Effector memory CD4-positive, alpha-beta T cell (primary cell): ENCODE measurements around the gene PTGES3.

ENCODE experiments used
- DNase-seq, 3 donors: peaks; one replicate each; pipeline ENCODE4 v3.0.0-alpha.2; 2020
- H3K27ac ChIP-seq: 2 replicates; pipeline ENCODE4 v1.7.0; 2013; ENCODE audit warnings: mild to moderate bottlenecking, low read length, moderate library complexity; ENCODE audit not compliant: insufficient read depth, poor library complexity, severe bottlenecking
- H3K27me3 ChIP-seq: replicated peaks from 2 replicates; pipeline ENCODE4 v1.7.0; 2013; ENCODE audit warnings: mild to moderate bottlenecking, low read length; ENCODE audit not compliant: insufficient read depth, control insufficient read depth, poor library complexity, severe bottlenecking
- H3K36me3 ChIP-seq: 2 replicates; pipeline ENCODE4 v1.7.0; 2013; ENCODE audit warnings: mild to moderate bottlenecking, low read length, moderate library complexity; ENCODE audit not compliant: control insufficient read depth, insufficient read depth
- H3K4me1 ChIP-seq: 2 replicates; pipeline ENCODE4 v1.7.0; 2013; ENCODE audit warnings: low read length, mild to moderate bottlenecking; ENCODE audit not compliant: control insufficient read depth, insufficient read depth, poor library complexity, severe bottlenecking
- H3K4me3 ChIP-seq: 2 replicates; pipeline ENCODE4 v1.7.0; 2013; ENCODE audit warnings: low read length, low read depth, mild to moderate bottlenecking; ENCODE audit not compliant: insufficient read depth, poor library complexity, severe bottlenecking
- H3K9me3 ChIP-seq: 2 replicates; pipeline ENCODE4 v1.7.0; 2013; ENCODE audit warnings: mild to moderate bottlenecking, low read length, moderate library complexity; ENCODE audit not compliant: control insufficient read depth

Gene PTGES3

DNA sequence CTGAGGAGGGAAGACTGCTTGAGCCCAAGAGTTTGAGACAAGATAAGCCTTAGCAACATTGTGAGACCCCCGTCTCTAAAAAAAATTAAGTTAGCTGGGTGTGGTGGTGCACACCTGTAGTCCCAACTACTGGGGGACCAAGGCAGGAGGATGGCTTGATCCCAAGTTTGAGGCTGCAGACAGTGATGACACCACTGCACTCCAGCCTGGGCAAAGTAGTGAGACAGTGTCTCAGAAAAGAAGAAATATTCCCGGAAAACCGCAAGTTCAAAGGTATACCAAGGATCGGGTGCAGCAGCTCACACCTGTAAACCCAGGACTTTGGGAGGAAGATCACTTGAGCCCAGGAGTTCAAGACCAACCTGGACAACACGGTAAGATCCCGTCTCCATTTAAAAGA is 5.8 kb downstream of the PTGES3 start:
- H3K27ac ChIP-seq = peak overlapping the region; percentile 28
- no peak for DNase-seq
- no peaks in the 10 kb centered on the region for H3K36me3 ChIP-seq
- H3K4me1 ChIP-seq = peaks cover 44% of the 10 kb centered on the region
- H3K9me3 ChIP-seq = no peaks in the 10 kb centered on the region
- no peak overlapping the region for H3K4me3 ChIP-seq
- H3K27me3 ChIP-seq = no peaks in the 10 kb centered on the region

DNA sequence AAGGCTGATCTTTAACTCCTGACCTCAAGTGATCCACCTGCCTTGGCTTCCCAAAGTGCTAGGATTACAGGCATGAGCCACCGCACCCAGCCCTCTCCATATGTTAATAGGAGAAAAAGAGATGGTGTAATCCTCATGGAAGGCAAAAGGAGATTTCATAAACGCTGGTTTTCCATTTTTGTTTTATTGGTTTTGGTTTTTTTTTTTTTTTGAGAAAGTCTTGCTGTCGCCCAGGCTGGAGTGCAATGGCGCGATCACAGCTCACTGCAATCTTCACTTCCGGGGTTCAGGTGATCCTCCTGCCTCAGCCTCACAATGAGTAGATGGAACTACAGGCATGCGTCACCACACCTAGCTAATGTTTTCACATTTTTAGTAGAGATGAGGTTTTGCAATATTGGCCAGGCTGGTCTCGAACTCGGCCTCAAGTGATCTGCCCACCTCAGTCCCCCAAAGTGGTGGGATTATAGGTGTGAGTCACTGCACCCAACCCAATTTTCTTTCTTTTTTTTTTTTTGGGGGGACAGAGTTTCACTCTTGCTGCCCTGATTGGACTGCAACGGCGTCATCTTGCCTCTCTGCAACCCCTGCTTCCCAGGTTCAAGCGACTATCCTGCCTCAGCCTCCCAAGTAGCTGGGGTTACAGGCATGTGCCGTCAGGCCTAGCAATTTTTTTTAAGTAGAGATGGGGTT is 8.1 kb downstream of the PTGES3 start:
- Histone ChIP-seq H3K36me3 (no peaks in the 10 kb centered on the region), H3K27ac (no peak overlapping the region), H3K4me3 (no peak overlapping the region), H3K4me1 (peaks cover 36% of the 10 kb centered on the region), H3K27me3 (no peaks in the 10 kb centered on the region), H3K9me3 (no peaks in the 10 kb centered on the region)
- DNase-seq = no peak

DNA sequence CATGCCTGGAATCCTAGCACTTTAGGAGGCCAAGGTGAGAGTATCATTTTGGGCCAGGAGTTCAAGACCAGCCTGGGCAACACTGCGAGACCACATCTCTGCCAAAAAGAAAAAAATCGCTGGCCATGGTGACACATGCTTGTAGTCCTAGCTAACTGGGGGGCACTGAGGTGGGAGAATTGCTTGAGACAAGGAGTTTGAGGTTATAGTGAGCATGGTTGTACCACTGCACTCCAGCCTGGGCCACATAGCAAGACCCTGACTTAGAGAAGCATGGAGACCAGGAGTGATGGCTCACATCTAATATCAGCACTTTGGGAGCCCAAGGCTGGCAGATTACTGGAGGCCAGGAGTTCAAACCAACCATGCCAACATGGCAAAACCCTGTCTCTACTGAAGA is 9.2 kb downstream of the PTGES3 start:
- peak overlapping the region; percentile 25 for H3K27ac ChIP-seq
- H3K36me3 ChIP-seq = no peaks in the 10 kb centered on the region
- H3K27me3 ChIP-seq = no peaks in the 10 kb centered on the region
- no peaks in the 10 kb centered on the region for H3K9me3 ChIP-seq
- no peak overlapping the region for H3K4me3 ChIP-seq
- peaks cover 36% of the 10 kb centered on the region for H3K4me1 ChIP-seq
- no peak for DNase-seq

DNA sequence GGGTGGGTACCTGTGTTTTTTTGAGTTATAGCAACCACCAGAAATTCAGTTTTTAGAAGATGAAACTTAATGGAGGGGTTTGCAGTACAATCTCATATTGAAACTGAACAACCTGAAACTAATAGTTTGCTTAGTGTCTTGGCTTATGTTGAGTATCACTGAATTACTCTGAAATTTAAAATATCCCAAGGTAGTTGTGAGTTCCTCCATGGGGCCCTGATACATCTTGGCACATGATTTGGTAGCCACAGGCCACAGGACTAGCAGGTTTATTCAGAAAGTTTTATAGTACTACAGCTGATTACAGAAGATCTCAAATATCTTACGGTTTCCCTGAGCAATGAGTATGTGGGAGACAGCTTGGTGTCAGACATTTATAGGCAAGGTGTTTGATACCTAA is 10.4 kb downstream of the PTGES3 start:
- no peaks in the 10 kb centered on the region for H3K27me3 ChIP-seq
- no peak for DNase-seq
- H3K9me3 ChIP-seq = no peaks in the 10 kb centered on the region
- H3K4me3 ChIP-seq = no peak overlapping the region
- H3K36me3 ChIP-seq = peaks cover 3% of the 10 kb centered on the region
- H3K27ac ChIP-seq = no peak overlapping the region
- H3K4me1 ChIP-seq = peaks cover 35% of the 10 kb centered on the region

DNA sequence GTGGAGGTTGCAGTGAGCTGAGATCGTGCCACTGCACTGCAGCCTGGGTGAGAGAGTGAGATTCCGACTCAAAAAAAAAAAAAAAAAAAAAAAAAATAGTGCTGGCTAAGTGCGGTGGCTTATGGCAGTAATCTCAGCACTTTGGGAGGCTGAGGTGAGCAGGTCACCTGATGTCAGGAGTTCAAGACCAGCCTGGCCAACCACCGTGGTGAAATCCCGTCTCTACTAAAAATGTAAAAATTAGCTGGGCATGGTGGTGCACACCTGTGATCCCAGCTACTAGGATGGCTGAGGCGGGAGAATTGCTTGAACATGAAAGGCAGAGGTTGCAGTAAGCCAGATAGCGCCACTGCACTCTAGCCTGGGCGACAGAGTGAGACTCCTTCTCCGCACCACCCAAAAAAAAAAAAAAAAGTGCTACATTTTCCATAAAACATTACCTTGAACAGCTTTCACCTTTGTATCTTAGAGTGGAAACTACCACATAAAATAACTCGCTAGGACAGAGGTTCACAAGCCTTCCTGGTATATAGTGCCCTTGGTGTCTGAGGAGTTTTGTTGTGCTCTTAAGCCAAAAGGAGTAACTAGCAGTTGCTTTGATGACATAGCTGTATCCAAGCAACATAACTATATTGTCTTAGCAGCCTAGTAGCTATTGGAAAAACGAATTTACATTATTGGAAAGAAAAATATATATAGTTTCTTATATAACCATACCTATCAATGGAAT is 11.1 kb downstream of the PTGES3 start:
- Histone ChIP-seq H3K9me3 (no peaks in the 10 kb centered on the region), H3K4me3 (no peak overlapping the region), H3K27me3 (no peaks in the 10 kb centered on the region), H3K36me3 (peaks cover 9% of the 10 kb centered on the region), H3K27ac (no peak overlapping the region), H3K4me1 (peaks cover 29% of the 10 kb centered on the region)
- no peak for DNase-seq

DNA sequence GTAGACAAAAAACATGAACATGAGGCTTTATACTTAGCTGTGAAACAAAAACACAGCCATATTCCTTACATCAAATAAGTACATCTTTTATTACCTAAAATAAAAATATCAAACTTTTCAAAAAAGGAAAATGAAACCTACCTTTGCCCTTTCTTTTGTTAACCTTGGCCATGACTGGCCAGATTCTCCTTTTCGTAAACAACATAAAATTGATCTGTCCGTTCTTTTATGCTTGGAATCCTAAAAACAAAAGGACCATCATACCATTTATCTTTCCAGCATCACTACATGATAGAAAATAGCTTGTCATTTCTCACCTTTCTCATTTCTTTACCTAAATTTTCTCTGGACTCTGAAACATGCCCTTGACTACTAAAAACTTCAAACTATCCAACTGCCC is 16.5 kb downstream of the PTGES3 start:
- Histone ChIP-seq H3K4me1 (peaks cover 12% of the 10 kb centered on the region), H3K36me3 (peaks cover 54% of the 10 kb centered on the region)

DNA sequence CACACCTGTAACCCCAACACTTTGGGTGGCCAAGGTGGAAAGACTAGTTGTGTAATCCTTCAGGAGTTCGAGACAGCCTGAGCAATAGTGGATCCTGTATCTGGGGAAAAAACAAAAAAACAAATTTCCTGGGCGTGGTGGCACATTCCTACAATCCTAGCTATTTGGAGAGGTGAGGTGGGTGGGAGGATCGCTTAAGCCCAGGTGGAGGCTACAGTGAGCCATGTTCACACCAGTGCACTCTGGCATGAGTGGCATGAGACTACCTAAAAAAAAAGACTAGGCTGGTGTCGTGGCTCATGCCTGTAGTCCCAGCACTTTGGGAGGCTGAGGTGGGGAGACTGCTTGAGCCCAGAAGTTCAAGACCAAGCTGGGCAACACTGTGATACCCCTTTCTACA is 17.2 kb downstream of the PTGES3 start:
- DNase-seq = no peak
- Histone ChIP-seq H3K9me3 (no peaks in the 10 kb centered on the region), H3K4me1 (peaks cover 12% of the 10 kb centered on the region), H3K27me3 (no peaks in the 10 kb centered on the region), H3K27ac (no peak overlapping the region), H3K36me3 (peaks cover 60% of the 10 kb centered on the region), H3K4me3 (no peak overlapping the region)

More for the DNA sequence above, 16.5 kb downstream of the PTGES3 start:
- no peak for DNase-seq
- Histone ChIP-seq H3K27me3 (no peaks in the 10 kb centered on the region), H3K4me3 (no peak overlapping the region), H3K9me3 (no peaks in the 10 kb centered on the region), H3K27ac (no peak overlapping the region)

DNA sequence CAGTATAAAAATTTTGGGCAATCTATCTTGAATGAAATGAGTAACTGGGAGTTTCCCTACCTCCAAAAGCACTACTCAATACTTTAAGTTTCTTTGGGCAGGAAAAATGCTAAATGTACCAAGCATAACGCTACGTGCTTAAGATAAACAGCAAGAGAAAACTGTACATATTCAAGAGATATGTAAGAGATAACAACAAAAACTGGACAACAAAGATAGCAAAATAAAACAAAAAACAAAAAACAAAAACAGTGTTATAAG is 20.0 kb downstream of the PTGES3 start:
- Histone ChIP-seq H3K36me3 (peaks cover 81% of the 10 kb centered on the region), H3K4me3 (no peak overlapping the region)

DNA sequence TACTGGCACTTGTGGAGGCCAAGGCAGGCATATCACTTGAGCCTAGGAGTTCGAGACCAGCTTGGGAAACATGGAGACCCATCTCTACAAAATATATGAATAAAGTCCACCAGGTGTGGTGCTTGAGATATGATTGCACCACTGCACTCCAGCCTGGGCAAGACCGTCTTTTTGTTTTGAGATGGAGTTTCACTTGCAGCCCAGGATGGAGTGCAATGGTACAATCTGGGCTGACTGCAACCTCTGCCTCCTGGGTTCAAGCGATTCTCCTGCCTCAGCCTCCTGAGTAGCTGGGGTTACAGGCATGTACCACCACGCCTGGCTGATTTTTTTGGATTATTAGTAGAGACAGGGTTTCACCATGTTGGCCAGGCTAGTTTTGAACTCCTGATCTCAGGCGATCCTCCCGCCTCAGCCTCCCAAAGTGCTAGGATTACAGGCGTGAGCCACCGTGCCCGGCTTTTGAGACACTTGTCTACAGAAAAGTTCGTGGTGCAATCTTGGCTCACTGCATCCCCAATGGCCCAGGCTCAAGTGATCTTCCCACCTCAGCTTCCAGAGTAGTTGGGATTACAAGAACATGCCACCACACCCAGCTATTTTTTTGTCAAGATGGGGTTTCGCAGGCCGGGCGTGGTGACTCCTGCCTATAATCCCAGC is 26.0 kb downstream of the PTGES3 start:
- DNase-seq = no peak
- H3K27me3 ChIP-seq = no peaks in the 10 kb centered on the region
- H3K4me1 ChIP-seq = no peaks in the 10 kb centered on the region
- no peak overlapping the region for H3K27ac ChIP-seq
- H3K36me3 ChIP-seq = peaks cover 35% of the 10 kb centered on the region
- no peaks in the 10 kb centered on the region for H3K9me3 ChIP-seq
- H3K4me3 ChIP-seq = no peak overlapping the region

More for the DNA sequence above, 20.0 kb downstream of the PTGES3 start:
- no peak overlapping the region for H3K27ac ChIP-seq
- DNase-seq = no peak
- H3K4me1 ChIP-seq = peaks cover 1% of the 10 kb centered on the region
- no peaks in the 10 kb centered on the region for H3K9me3 ChIP-seq
- no peaks in the 10 kb centered on the region for H3K27me3 ChIP-seq

DNA sequence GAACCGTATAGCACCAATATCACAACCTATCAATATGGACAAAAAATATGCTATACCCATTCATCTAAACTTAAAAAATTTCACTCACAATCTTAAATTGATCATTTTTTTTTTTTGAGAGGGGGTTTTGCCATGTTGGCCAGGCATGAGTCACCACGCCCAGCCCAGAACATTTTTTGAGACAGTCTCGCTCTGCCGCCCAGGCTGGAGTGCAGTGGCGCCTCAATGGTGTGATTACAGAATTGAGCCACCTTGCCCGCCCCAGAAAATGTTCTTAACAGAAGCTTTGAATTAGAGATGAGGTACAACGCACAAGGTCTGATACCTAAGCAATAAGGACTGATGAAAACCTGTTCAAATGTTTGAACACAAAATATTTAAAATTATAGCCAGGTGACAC is 26.5 kb downstream of the PTGES3 start:
- Histone ChIP-seq H3K36me3 (peaks cover 29% of the 10 kb centered on the region), H3K9me3 (no peaks in the 10 kb centered on the region), H3K27me3 (no peaks in the 10 kb centered on the region), H3K4me1 (no peaks in the 10 kb centered on the region), H3K4me3 (no peak overlapping the region), H3K27ac (no peak overlapping the region)
- DNase-seq = no peak
